Testis (tissue), 2 donors: Measurements from ENCODE around the gene KIR3DL1.
"Not testable (repeated sequence)": the region's sequence is repeated elsewhere in the genome, so short reads cannot be mapped to it uniquely, and the experiment has no call there.

Experiments
- CTCF ChIP-seq, 3 experiments: fragments of 450-650 bp in 2 of 3; fragments of 200-600 bp in 1 of 3; sonication (generic) in 1 of 3; IDR thresholded peaks; one replicate each; pipeline ENCODE4 v1.5.1; 2016 to 2019; ENCODE audit warnings: antibody characterized with exemption in 3 of 3, mild to moderate bottlenecking in 2 of 3, moderate library complexity in 1 of 3
- POLR2A ChIP-seq: fragments of 450-650 bp; IDR thresholded peaks from one replicate; pipeline ENCODE4 v1.6.1; 2017; ENCODE audit warnings: antibody characterized with exemption, mild to moderate bottlenecking, moderate library complexity

GRCh38 chr19:54863459-54863858 is 47.2 kb downstream of the KIR3DL1 start:
- TF ChIP-seq CTCF (IDR thresholded peaks at IDR 0.05); POLR2A: not testable (repeated sequence)
